WTC11 (cell line): Measurements from ENCODE around the gene PPEF1. TPM values are rescaled to one million over a fixed set of nuclear protein-coding genes. Genes with fewer than 3 reads are reported as not detected.

Experiments used
- ATAC-seq: fragments of 200-7000 bp; cut with Tn5 transposase; 2 replicates; pipeline ENCODE4 v1.10.0; 2021; ENCODE audit warnings: mild to moderate bottlenecking, moderate library complexity
- CTCF ChIA-PET: fragments of 300-600 bp; sonication (Branson Sonifier 250); formaldehyde crosslinking; loops from one replicate; lab custom pipeline; 2021; ENCODE audit warnings: antibody characterized with exemption; lab: Charles Lee
- POLR2A ChIA-PET: fragments of 350-600 bp; sonication (Branson Sonifier 250); formaldehyde crosslinking; loops from one replicate; lab custom pipeline; 2021; ENCODE audit warnings: antibody characterized with exemption; lab: Charles Lee
- DNase-seq: peaks from one replicate; pipeline ENCODE4 v3.0.0; 2021; ENCODE audit warnings: low spot score
- H3K27ac Mint-ChIP-seq: 2 replicates; pipeline ENCODE4 v1.8.0; 2021; ENCODE audit warnings: mixed read lengths
- H3K27me3 Mint-ChIP-seq: 2 replicates; pipeline ENCODE4 v1.8.0; 2021; ENCODE audit warnings: low read depth, mild to moderate bottlenecking, moderate library complexity, mixed read lengths
- H3K36me3 Mint-ChIP-seq: 2 replicates; pipeline ENCODE4 v1.8.0; 2021; ENCODE audit warnings: mixed read lengths
- H3K4me1 Mint-ChIP-seq: 2 replicates; pipeline ENCODE4 v1.8.0; 2022; ENCODE audit warnings: mixed read lengths
- H3K4me3 Mint-ChIP-seq: 2 replicates; pipeline ENCODE4 v1.8.0; 2021; ENCODE audit warnings: mild to moderate bottlenecking, moderate library complexity, mixed read lengths
- H3K9me3 Mint-ChIP-seq: 2 replicates; pipeline ENCODE4 v1.8.0; 2021; ENCODE audit warnings: mixed read lengths
- AFF4 ChIP-seq: sonication (generic); formaldehyde crosslinking; IDR thresholded peaks from 2 replicates; pipeline ENCODE4 v1.8.1; 2023; ENCODE audit warnings: mild to moderate bottlenecking, missing genetic modification reagents, borderline replicate concordance
- CREB1 ChIP-seq: sonication (generic); formaldehyde crosslinking; IDR thresholded peaks from 2 replicates; pipeline ENCODE4 v1.8.0; 2023; ENCODE audit warnings: mild to moderate bottlenecking, missing genetic modification reagents
- CREM ChIP-seq: sonication (generic); formaldehyde crosslinking; IDR thresholded peaks from 2 replicates; pipeline ENCODE4 v1.8.1; 2022; ENCODE audit warnings: mild to moderate bottlenecking, missing genetic modification reagents, moderate library complexity
- E2F1 ChIP-seq: sonication (generic); formaldehyde crosslinking; IDR thresholded peaks from 2 replicates; pipeline ENCODE4 v1.8.0; 2022; ENCODE audit warnings: mild to moderate bottlenecking, missing genetic modification reagents
- E2F4 ChIP-seq: sonication (generic); formaldehyde crosslinking; IDR thresholded peaks from 2 replicates; pipeline ENCODE4 v1.8.1; 2022; ENCODE audit warnings: low read depth, mild to moderate bottlenecking, moderate library complexity, missing genetic modification reagents, borderline replicate concordance
- ERG ChIP-seq: fragments of 250-450 bp; sonication (Bioruptor Pico); IDR thresholded peaks from 2 replicates; pipeline ENCODE4 v1.8.0; 2021; ENCODE audit warnings: mild to moderate bottlenecking
- ETV6 ChIP-seq: sonication (generic); formaldehyde crosslinking; IDR thresholded peaks from 2 replicates; pipeline ENCODE4 v1.8.1; 2022; ENCODE audit warnings: mild to moderate bottlenecking, missing genetic modification reagents
- GRHL2 ChIP-seq: fragments of 250-450 bp; sonication (Bioruptor Pico); IDR thresholded peaks from 2 replicates; pipeline ENCODE4 v1.8.0; 2022; ENCODE audit warnings: mild to moderate bottlenecking, moderate library complexity; ENCODE audit not compliant: insufficient replicate concordance, severe bottlenecking
- GTF2I ChIP-seq: fragments of 250-450 bp; sonication (Bioruptor Pico); conservative IDR thresholded peaks from 2 replicates; pipeline ENCODE4 v1.4.0; 2021; ENCODE audit warnings: mild to moderate bottlenecking
- KAT7 ChIP-seq: sonication (generic); formaldehyde crosslinking; IDR thresholded peaks from 2 replicates; pipeline ENCODE4 v1.8.1; 2023; ENCODE audit warnings: missing genetic modification reagents, mild to moderate bottlenecking, borderline replicate concordance
- MXD4 ChIP-seq: fragments of 250-450 bp; sonication (Bioruptor Pico); IDR thresholded peaks from 2 replicates; pipeline ENCODE4 v1.8.0; 2021; ENCODE audit warnings: mild to moderate bottlenecking, moderate library complexity, borderline replicate concordance
- PRRX2 ChIP-seq: fragments of 250-450 bp; sonication (Bioruptor Pico); IDR thresholded peaks from 2 replicates; pipeline ENCODE4 v1.8.0; 2021; ENCODE audit warnings: mild to moderate bottlenecking
- SMAD3 ChIP-seq: sonication (generic); formaldehyde crosslinking; IDR thresholded peaks from 2 replicates; pipeline ENCODE4 v1.8.0; 2022; ENCODE audit warnings: missing genetic modification reagents, mild to moderate bottlenecking, borderline replicate concordance
- TEAD1 ChIP-seq: sonication (generic); formaldehyde crosslinking; IDR thresholded peaks from 2 replicates; pipeline ENCODE4 v1.8.0; 2022; ENCODE audit warnings: mild to moderate bottlenecking, missing genetic modification reagents
- ZNF121 ChIP-seq: sonication (generic); formaldehyde crosslinking; IDR thresholded peaks from 2 replicates; pipeline ENCODE4 v1.8.0; 2023; ENCODE audit warnings: missing genetic modification reagents
- ZNF317 ChIP-seq: sonication (generic); formaldehyde crosslinking; IDR thresholded peaks from 2 replicates; pipeline ENCODE4 v1.8.1; 2023; ENCODE audit warnings: low read depth, mild to moderate bottlenecking, moderate library complexity, missing genetic modification reagents, borderline replicate concordance
- ZNF416 ChIP-seq: fragments of 250-450 bp; sonication (Bioruptor Pico); IDR thresholded peaks from 2 replicates; pipeline ENCODE4 v1.9.0; 2021; ENCODE audit warnings: mild to moderate bottlenecking, inconsistent platforms
- ZNF425 ChIP-seq: fragments of 250-450 bp; sonication (Bioruptor Pico); conservative IDR thresholded peaks from 2 replicates; pipeline ENCODE4 v1.9.0; 2021; ENCODE audit warnings: mild to moderate bottlenecking
- ZNF671 ChIP-seq: fragments of 250-450 bp; sonication (Bioruptor Pico); IDR thresholded peaks from 2 replicates; pipeline ENCODE4 v1.8.0; 2021; ENCODE audit warnings: mild to moderate bottlenecking
- ZSCAN18 ChIP-seq: fragments of 250-450 bp; sonication (Bioruptor Pico); IDR thresholded peaks from 2 replicates; pipeline ENCODE4 v2.1.2; 2022; ENCODE audit warnings: mild to moderate bottlenecking, moderate library complexity
- total RNA-seq: library from RNA; stranded (reverse); gene quantifications from 3 replicates; pipeline ENCODE4 v1.2.3, GENCODE V29; 2021

PPEF1 gene
- total RNA-seq, 1 experiment from 2014 or later, result 0.31 TPM

GRCh38 chrX:18861511-18861910, 154.1 kb downstream of the PPEF1 start:
- H3K4me3 Mint-ChIP-seq, result no peak overlapping the region
- ChIA-PET CTCF (no interaction called here), POLR2A (no interaction called here)
- H3K27me3 Mint-ChIP-seq, result no peaks in the 10 kb centered on the region
- DNase-seq, result no peak
- ATAC-seq, result no peak
- H3K36me3 Mint-ChIP-seq, result peaks cover 7% of the 10 kb centered on the region
- H3K9me3 Mint-ChIP-seq, result peaks cover 14% of the 10 kb centered on the region
- H3K4me1 Mint-ChIP-seq, result peaks cover 18% of the 10 kb centered on the region
- H3K27ac Mint-ChIP-seq, result no peak overlapping the region
- TF ChIP-seq KAT7 (CRISPR knock-in tag) (no peak), MXD4 (CRISPR knock-in tag) (no peak), GTF2I (CRISPR knock-in tag) (no peak), ZNF317 (CRISPR knock-in tag) (no peak), CREM (no peak)

- Mint-ChIP-seq H3K27me3 (no peaks in the 10 kb centered on the region), H3K4me1 (peaks cover 25% of the 10 kb centered on the region), H3K27ac (peak overlapping the region; percentile 80), H3K9me3 (peaks cover 5% of the 10 kb centered on the region), H3K4me3 (no peak overlapping the region), H3K36me3 (peaks cover 3% of the 10 kb centered on the region)
- POLR2A ChIA-PET, result interaction anchor here (0.5 kb wide), 1 partner anchor 84 kb away, joined by 3 read pairs; no protein-coding TSS in a partner anchor
- no peak for TF ChIP-seq ZNF425 (CRISPR knock-in tag)
- no peak for TF ChIP-seq CREB1 (CRISPR knock-in tag)
- peak; percentile 37; the same call in 1 of the 2 replicates for TF ChIP-seq GTF2I (CRISPR knock-in tag)
- peak; percentile 61; the same call in 1 of the 2 replicates for TF ChIP-seq ZNF121
- CTCF ChIA-PET, result no interaction called here
- DNase-seq, result no peak
- ATAC-seq, result peak; percentile 75
These were observed 157.0 kb downstream of the PPEF1 start for GRCh38 chrX:18864390-18864920.

GRCh38 chrX:18871161-18871890, 163.9 kb downstream of the PPEF1 start:
- H3K9me3 Mint-ChIP-seq, result no peaks in the 10 kb centered on the region
- H3K4me3 Mint-ChIP-seq, result no peak overlapping the region
- H3K4me1 Mint-ChIP-seq, result peaks cover 9% of the 10 kb centered on the region
- H3K36me3 Mint-ChIP-seq, result no peaks in the 10 kb centered on the region
- no peak for ATAC-seq
- ChIA-PET POLR2A (no interaction called here), CTCF (no interaction called here)
- no peaks in the 10 kb centered on the region; the same call in 1 of the 2 replicates for H3K27me3 Mint-ChIP-seq
- no peak for DNase-seq
- H3K27ac Mint-ChIP-seq, result no peak overlapping the region
- no peak for TF ChIP-seq ZSCAN18 (CRISPR knock-in tag)
- no peak for TF ChIP-seq ETV6 (CRISPR knock-in tag)
- no peak for TF ChIP-seq E2F4 (CRISPR knock-in tag)
- TF ChIP-seq ERG (CRISPR knock-in tag), result no peak
- no peak for TF ChIP-seq ZNF121
- no peak for TF ChIP-seq SMAD3 (CRISPR knock-in tag)
- TF ChIP-seq GRHL2 (CRISPR knock-in tag), result no peak
- TF ChIP-seq PRRX2 (CRISPR knock-in tag), result no peak
- no peak for TF ChIP-seq E2F1 (CRISPR knock-in tag)
- no peak for TF ChIP-seq ZNF671 (CRISPR knock-in tag)
- TF ChIP-seq ZNF416 (CRISPR knock-in tag), result no peak
- TF ChIP-seq TEAD1 (CRISPR knock-in tag), result no peak
- no peak for TF ChIP-seq AFF4 (CRISPR knock-in tag)
